ENCODE results near the gene PCDH1.

GRCh38 chr5:141835928-141836670 is 42.1 kb downstream of the PCDH1 start:
- TF ChIP-seq CTCF (IDR thresholded peaks at IDR 0.05; ENCODE audit: low read depth, low read length) (no peak), EZH2phosphoT487 (IDR thresholded peaks at IDR 0.05; ENCODE audit: low read depth) (no peak)

Data from OCI-LY3 (cell line).